ENCODE measurements around the gene KIR3DL1.

DNA sequence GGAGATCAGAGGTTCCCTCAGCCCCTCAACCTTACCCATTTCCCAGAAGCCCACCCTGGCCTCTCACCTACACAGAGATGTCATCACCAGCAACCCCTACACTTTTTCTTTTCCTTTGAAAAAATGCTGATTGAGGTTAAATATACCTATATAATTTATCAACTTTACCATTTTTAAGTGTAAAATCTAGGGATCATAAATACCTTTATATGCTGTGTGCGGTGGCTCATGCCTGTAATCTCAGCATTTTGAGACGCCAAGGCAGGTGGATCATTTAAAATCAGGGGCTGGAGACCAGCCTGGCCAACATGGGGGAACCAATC, 9.8 kb upstream of the KIR3DL1 start:
- TF ChIP-seq EZH2 (IDR thresholded peaks at IDR 0.05; ENCODE audit: low read length, missing control alignments) = no peak
- TF ChIP-seq, protein P1, sequence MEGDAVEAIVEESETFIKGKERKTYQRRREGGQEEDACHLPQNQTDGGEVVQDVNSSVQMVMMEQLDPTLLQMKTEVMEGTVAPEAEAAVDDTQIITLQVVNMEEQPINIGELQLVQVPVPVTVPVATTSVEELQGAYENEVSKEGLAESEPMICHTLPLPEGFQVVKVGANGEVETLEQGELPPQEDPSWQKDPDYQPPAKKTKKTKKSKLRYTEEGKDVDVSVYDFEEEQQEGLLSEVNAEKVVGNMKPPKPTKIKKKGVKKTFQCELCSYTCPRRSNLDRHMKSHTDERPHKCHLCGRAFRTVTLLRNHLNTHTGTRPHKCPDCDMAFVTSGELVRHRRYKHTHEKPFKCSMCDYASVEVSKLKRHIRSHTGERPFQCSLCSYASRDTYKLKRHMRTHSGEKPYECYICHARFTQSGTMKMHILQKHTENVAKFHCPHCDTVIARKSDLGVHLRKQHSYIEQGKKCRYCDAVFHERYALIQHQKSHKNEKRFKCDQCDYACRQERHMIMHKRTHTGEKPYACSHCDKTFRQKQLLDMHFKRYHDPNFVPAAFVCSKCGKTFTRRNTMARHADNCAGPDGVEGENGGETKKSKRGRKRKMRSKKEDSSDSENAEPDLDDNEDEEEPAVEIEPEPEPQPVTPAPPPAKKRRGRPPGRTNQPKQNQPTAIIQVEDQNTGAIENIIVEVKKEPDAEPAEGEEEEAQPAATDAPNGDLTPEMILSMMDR (conservative IDR thresholded peaks at IDR 0.05 in 1 of 2, IDR thresholded peaks at IDR 0.05 in 1 of 2; ENCODE audit: low read depth in 1 of 2, low read length in 2 of 2) = no peak

All from fibroblast of lung (primary cell).